H1 (cell line): ENCODE measurements around the gene AMPH. TPM values are rescaled to one million over a fixed set of nuclear protein-coding genes. Genes with fewer than 3 reads are reported as not detected.

Experiments used
- CTCF ChIA-PET: fragments of 300-600 bp; sonication (Branson Sonifier 250); formaldehyde crosslinking; loops from one replicate; lab custom pipeline; 2021; ENCODE audit not compliant: partially characterized antibody; lab: Charles Lee
- POLR2A ChIA-PET: fragments of 300-600 bp; sonication (Branson Sonifier 250); formaldehyde crosslinking; loops from one replicate; lab custom pipeline; 2021; ENCODE audit warnings: inconsistent platforms; ENCODE audit not compliant: partially characterized antibody; lab: Charles Lee
- DNase-seq, 2 experiments: peaks; one replicate each; pipeline versions ENCODE4 v3.0.0 to v3.0.0-alpha.2; 2010 to 2022; ENCODE audit warnings: low spot score in 2 of 2, low read depth in 1 of 2, mixed read lengths in 1 of 2
- FAIRE-seq: peaks from 2 replicates; lab custom pipeline; 2011; peaks lifted over from hg19 to GRCh38; lab: Jason Lieb, UNC
- H2AFZ ChIP-seq: 2 replicates; pipeline ENCODE4 v1.8.1; 2012; ENCODE audit warnings: low read length, inconsistent platforms
- H2AK5ac ChIP-seq: 2 replicates; pipeline ENCODE4 v1.6.1; 2013; ENCODE audit warnings: low read depth, low read length
- H2BK120ac ChIP-seq: replicated peaks from 2 replicates; pipeline ENCODE3; 2013; ENCODE audit warnings: low read depth, low read length, inconsistent platforms
- H2BK12ac ChIP-seq: 2 replicates; pipeline ENCODE4 v1.6.1; 2013; ENCODE audit warnings: low read depth, low read length
- H2BK15ac ChIP-seq: 2 replicates; pipeline ENCODE4 v1.6.1; 2013; ENCODE audit warnings: low read length
- H2BK20ac ChIP-seq: 2 replicates; pipeline ENCODE4 v1.6.1; 2013; ENCODE audit warnings: low read length
- H2BK5ac ChIP-seq: 2 replicates; pipeline ENCODE4 v1.6.1; 2013; ENCODE audit warnings: low read depth, low read length
- H3K14ac ChIP-seq: 2 replicates; pipeline ENCODE4 v1.6.1; 2013; ENCODE audit warnings: inconsistent platforms; ENCODE audit not compliant: insufficient read length
- H3K18ac ChIP-seq: 2 replicates; pipeline ENCODE4 v1.6.1; 2013; ENCODE audit warnings: low read length; ENCODE audit errors: extremely low read depth
- H3K23ac ChIP-seq: 2 replicates; pipeline ENCODE4 v1.6.1; 2013; ENCODE audit warnings: inconsistent platforms; ENCODE audit not compliant: insufficient read length
- H3K23me2 ChIP-seq: 2 replicates; pipeline ENCODE4 v1.6.1; 2013; ENCODE audit warnings: low read depth, low read length
- H3K27ac ChIP-seq: 2 replicates; pipeline ENCODE4 v1.6.1; 2011; ENCODE audit warnings: low read depth, low read length, inconsistent platforms
- H3K27me3 ChIP-seq, 4 experiments: replicated peaks in 1 of 4; 1 replicate in 1 of 4; 2 replicates in 3 of 4; pipeline versions ENCODE4 v1.6.1 to v1.8.1; 2011 to 2013; ENCODE audit warnings: low read length in 3 of 4, mild to moderate bottlenecking in 3 of 4, inconsistent platforms in 2 of 4, mixed read lengths in 2 of 4, moderate library complexity in 1 of 4; ENCODE audit not compliant: control insufficient read depth in 3 of 4, insufficient read depth in 3 of 4; ENCODE audit errors: extremely low read depth in 1 of 4
- H3K36me3 ChIP-seq, 4 experiments: 2 replicates each; pipeline versions ENCODE4 v1.6.1 to v1.8.1; 2011 to 2013; ENCODE audit warnings: mild to moderate bottlenecking in 4 of 4, low read length in 3 of 4, moderate library complexity in 2 of 4, control low read depth in 1 of 4, inconsistent platforms in 1 of 4; ENCODE audit not compliant: insufficient read depth in 4 of 4, control insufficient read depth in 2 of 4
- H3K4ac ChIP-seq: replicated peaks from 2 replicates; pipeline ENCODE3; 2013; ENCODE audit warnings: low read length, low read depth, mixed read lengths, inconsistent platforms; ENCODE audit not compliant: insufficient read length
- H3K4me1 ChIP-seq, 4 experiments: replicated peaks in 1 of 4; 1 replicate in 1 of 4; 2 replicates in 3 of 4; pipeline versions ENCODE4 v1.6.1 to v1.8.1; 2011 to 2013; ENCODE audit warnings: low read length in 3 of 4, inconsistent platforms in 2 of 4, mixed read lengths in 1 of 4; ENCODE audit not compliant: insufficient read depth in 4 of 4, control insufficient read depth in 3 of 4
- H3K4me2 ChIP-seq, 2 experiments: 2 replicates each; pipeline versions ENCODE4 v1.6.1 to v1.8.1; 2011 to 2013; ENCODE audit warnings: low read depth in 2 of 2, low read length in 2 of 2, control low read depth in 1 of 2, inconsistent platforms in 1 of 2, mild to moderate bottlenecking in 1 of 2; ENCODE audit not compliant: insufficient read depth in 1 of 2
- H3K4me3 ChIP-seq, 4 experiments: fragments of 200-600, 300-600 bp in 1 of 4; sonication (generic), shearing (Covaris generic), sonication (Bioruptor Twin) in 1 of 4; 2 replicates each; pipeline versions ENCODE4 v1.5.1 to v1.8.1; 2011 to 2016; ENCODE audit warnings: low read length in 4 of 4, low read depth in 3 of 4, control low read depth in 2 of 4, inconsistent platforms in 2 of 4, mild to moderate bottlenecking in 2 of 4, mixed read lengths in 1 of 4, moderate library complexity in 1 of 4; ENCODE audit not compliant: insufficient read depth in 2 of 4; ENCODE audit errors: extremely low read depth in 1 of 4
- H3K56ac ChIP-seq: replicated peaks from 2 replicates; pipeline ENCODE3; 2013; ENCODE audit warnings: low read depth, mild to moderate bottlenecking, mixed read lengths, low read length, inconsistent platforms; ENCODE audit not compliant: insufficient read length
- H3K79me1 ChIP-seq: 2 replicates; pipeline ENCODE4 v1.6.1; 2013; ENCODE audit warnings: low read depth, low read length, control low read depth
- H3K79me2 ChIP-seq, 2 experiments: 2 replicates each; pipeline versions ENCODE4 v1.6.1 to v1.8.1; 2012 to 2013; ENCODE audit warnings: low read length in 2 of 2, mild to moderate bottlenecking in 2 of 2, inconsistent platforms in 1 of 2; ENCODE audit not compliant: insufficient read depth in 2 of 2, control insufficient read depth in 1 of 2
- H3K9ac ChIP-seq, 4 experiments: replicated peaks in 1 of 4; 1 replicate in 1 of 4; 2 replicates in 3 of 4; pipeline versions ENCODE4 v1.6.1 to v1.8.1; 2011 to 2013; ENCODE audit warnings: low read depth in 3 of 4, low read length in 3 of 4, control low read depth in 2 of 4, mild to moderate bottlenecking in 2 of 4, moderate library complexity in 2 of 4, inconsistent platforms in 1 of 4; ENCODE audit errors: extremely low read depth in 1 of 4
- H3K9me3 ChIP-seq, 2 experiments: 2 replicates each; pipeline versions ENCODE4 v1.6.1 to v1.8.1; 2012 to 2013; ENCODE audit warnings: mild to moderate bottlenecking in 2 of 2, moderate library complexity in 2 of 2, control low read depth in 1 of 2, inconsistent platforms in 1 of 2, low read depth in 1 of 2, low read length in 1 of 2, mixed read lengths in 1 of 2; ENCODE audit not compliant: insufficient read depth in 2 of 2
- H4K20me1 ChIP-seq, 2 experiments: replicated peaks in 1 of 2; 2 replicates each; pipeline versions ENCODE3 to v1.8.1; 2011 to 2013; ENCODE audit warnings: inconsistent platforms in 2 of 2, low read length in 2 of 2, mild to moderate bottlenecking in 1 of 2; ENCODE audit not compliant: insufficient read depth in 2 of 2, control insufficient read depth in 1 of 2
- H4K5ac ChIP-seq: 2 replicates; pipeline ENCODE4 v1.6.1; 2013; ENCODE audit warnings: low read length, low read depth, mixed read lengths, inconsistent platforms; ENCODE audit not compliant: insufficient read length
- H4K8ac ChIP-seq: 2 replicates; pipeline ENCODE4 v1.8.0; 2013; ENCODE audit warnings: mild to moderate bottlenecking, moderate library complexity, low read length, inconsistent platforms; ENCODE audit not compliant: insufficient read depth; ENCODE audit errors: extremely low read depth
- H4K91ac ChIP-seq: replicated peaks from 2 replicates; pipeline ENCODE3; 2013; ENCODE audit warnings: low read length, mixed read lengths, inconsistent platforms; ENCODE audit not compliant: insufficient read length
- CTCF ChIP-seq, 3 experiments: IDR thresholded peaks; 1 replicate in 2 of 3; 2 replicates in 1 of 3; pipeline versions ENCODE4 v1.5.1 to v1.6.1; 2011; ENCODE audit warnings: low read length in 3 of 3, mild to moderate bottlenecking in 3 of 3, inconsistent platforms in 2 of 3, low read depth in 1 of 3, moderate library complexity in 1 of 3; ENCODE audit not compliant: insufficient read depth in 1 of 3; ENCODE audit errors: control extremely low read depth in 1 of 3
- USF2 ChIP-seq: IDR thresholded peaks from 2 replicates; pipeline ENCODE4 v1.6.1; 2011; ENCODE audit warnings: low read length, improper control_type of control experiment
- WGBS, 2 experiments: shearing (Covaris generic) in 1 of 2; methylation state at CpG; one replicate each; pipeline versions ENCODE4 v1.1.6 to v1.1.7; 2013 to 2015; ENCODE audit warnings: low lambda C conversion rate in 2 of 2, mixed read lengths in 2 of 2, inconsistent platforms in 1 of 2, low coverage in 1 of 2, missing lambda C conversion rate in 1 of 2; ENCODE audit not compliant: insufficient replicate concordance in 2 of 2, insufficient coverage in 1 of 2, insufficient read length in 1 of 2; ENCODE audit errors: extremely low coverage in 1 of 2, missing lambda C conversion rate in 1 of 2; 5-methylcytosine and 5-hydroxymethylcytosine counted together
- polyA plus RNA-seq, 7 experiments: library from polyadenylated mRNA; depleted of rRNA in 3 of 7; stranded (reverse) in 5 of 7; unstranded in 2 of 7; fragments of >200 nt in 5 of 7; fragments of 200-250 nt in 2 of 7; gene quantifications; 1 replicate in 5 of 7; 2 replicates in 1 of 7; 4 replicates in 1 of 7; pipeline versions ENCODE4 v1.2.1 to v1.2.3, GENCODE V29; 2011 to 2013; ENCODE audit warnings: missing spikeins in 2 of 7, mixed read lengths in 2 of 7
- total RNA-seq: library from RNA; stranded (reverse); fragmentation: NEBNext Ultra II Directional; extraction: Animal tissue kit (Norgen Biotek cat#: 25700); gene quantifications from 2 replicates; pipeline ENCODE4 v1.2.1, GENCODE V29; 2021

Gene AMPH
- total and polyA plus RNA-seq, 2 of the 8 experiments (the other 6 are each of a cell fraction or from before 2014, with no cell fraction given), result 7.3 to 12.2 TPM

GRCh38 chr7:38545977-38546376 lies 85.2 kb downstream of the AMPH start:
- H2BK15ac ChIP-seq, result no peak overlapping the region
- H3K79me1 ChIP-seq, result no peaks in the 10 kb centered on the region
- no peak overlapping the region for H3K18ac ChIP-seq
- H3K23ac ChIP-seq, result no peak overlapping the region
- no peak overlapping the region for H3K56ac ChIP-seq
- H3K9ac ChIP-seq, result no peak overlapping the region
- no peak overlapping the region for H3K4me2 ChIP-seq
- no peak overlapping the region for H2BK20ac ChIP-seq
- H2AFZ ChIP-seq, result no peak overlapping the region
- H3K14ac ChIP-seq, result no peak overlapping the region
- no peaks in the 10 kb centered on the region for H3K79me2 ChIP-seq
- no peak overlapping the region for H2AK5ac ChIP-seq
- H2BK120ac ChIP-seq, result no peak overlapping the region
- H3K4me3 ChIP-seq, result no peak overlapping the region
- H3K4me1 ChIP-seq, result no peaks in the 10 kb centered on the region
- DNase-seq (no peak), FAIRE-seq (peak; percentile 13)
- WGBS, 2 experiments, result 78% methylated on average over 3 of the region's 3 CpGs; no CpG with 5 or more reads in 1 of the 2 experiments
- no peaks in the 10 kb centered on the region for H3K27me3 ChIP-seq
- H3K27ac ChIP-seq, result no peak overlapping the region
- H2BK12ac ChIP-seq, result no peak overlapping the region
- H3K9me3 ChIP-seq, result no peaks in the 10 kb centered on the region
- H3K4ac ChIP-seq, result no peak overlapping the region
- no peaks in the 10 kb centered on the region for H3K23me2 ChIP-seq
- no peaks in the 10 kb centered on the region for H3K36me3 ChIP-seq
- H4K8ac ChIP-seq, result no peak overlapping the region
- H4K91ac ChIP-seq, result no peak overlapping the region
- no peak overlapping the region for H2BK5ac ChIP-seq
- H4K20me1 ChIP-seq, result no peaks in the 10 kb centered on the region
- TF ChIP-seq USF2, result no peak
- peak in 2 of 3 experiments; percentile 22 to 27; a peak in 3 of 4 replicates for TF ChIP-seq CTCF (IDR thresholded peaks at IDR 0.05; ENCODE audit: control extremely low read depth in 1 of 3, insufficient read depth in 1 of 3, low read depth in 1 of 3, low read length in 3 of 3)
- POLR2A ChIA-PET, result interaction anchor here (0.6 kb wide), 1 partner anchor 578 kb away, joined by 4 read pairs; no protein-coding TSS in a partner anchor
- H4K5ac ChIP-seq, result no peak overlapping the region
- CTCF ChIA-PET, result interaction anchor here (0.6 to 1.6 kb wide), 5 partner anchors 11 to 216 kb away, joined by 3 to 4 read pairs (median 4); no protein-coding TSS in a partner anchor
